Measurements from ENCODE around the gene C3orf20. TPM values are rescaled to one million over a fixed set of nuclear protein-coding genes. Genes with fewer than 3 reads are reported as not detected.
A peak's percentile ranks its signal among the peaks of the same experiment; 100 is the strongest.

Gene C3orf20
- total RNA-seq, 1 donor, result not detected

DNA sequence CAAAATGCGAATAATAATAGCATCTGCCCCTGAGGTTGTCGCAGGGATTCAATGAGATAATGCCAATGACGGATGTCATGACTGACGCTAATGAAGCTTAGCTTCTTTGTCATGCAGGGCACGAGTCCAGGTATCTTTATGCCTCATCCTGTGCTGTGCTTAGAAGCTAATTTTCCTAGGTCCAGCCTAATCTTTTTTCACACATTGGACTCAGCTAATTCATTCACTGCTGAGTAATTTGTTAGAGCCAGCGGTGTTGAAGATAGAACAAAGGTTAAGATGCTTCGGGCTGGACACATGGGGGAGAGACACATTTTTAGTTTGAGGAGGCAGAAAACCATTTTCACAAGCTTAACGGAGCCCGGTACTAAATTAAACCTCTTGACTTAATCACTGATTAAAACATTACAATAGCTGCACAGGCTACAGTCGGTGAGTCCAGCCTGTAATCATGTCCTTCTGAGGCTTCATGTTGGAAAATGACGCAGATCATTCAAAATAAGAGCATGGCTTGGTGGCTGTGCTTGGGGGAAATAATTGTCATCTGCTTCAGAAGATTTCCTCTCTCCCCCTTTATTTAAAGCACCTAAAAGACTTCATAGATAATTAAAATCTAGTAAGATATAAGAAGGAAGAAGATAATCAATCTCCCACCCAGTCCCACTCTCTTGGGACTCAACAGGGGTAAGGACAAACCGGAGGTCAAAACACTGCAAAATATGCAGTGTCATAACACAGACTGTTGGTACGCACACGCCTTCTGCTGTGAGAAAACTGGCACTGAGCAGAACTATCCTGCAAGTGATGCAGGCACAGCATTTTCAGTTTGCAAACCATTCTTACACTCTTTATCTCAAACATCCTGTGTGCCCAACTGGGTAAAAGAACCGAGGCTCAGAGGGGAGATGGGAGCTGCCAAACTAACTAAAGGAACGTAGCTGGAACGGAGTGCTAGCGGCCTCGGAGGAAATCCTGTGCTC, 26.7 kb upstream of the C3orf20 start:
- H3K4me3 ChIP-seq (ENCODE audit: low read depth, low read length), result no peak overlapping the region
- no peak for TF ChIP-seq CTCF (IDR thresholded peaks at IDR 0.05; ENCODE audit: insufficient read depth, low read length)

DNA sequence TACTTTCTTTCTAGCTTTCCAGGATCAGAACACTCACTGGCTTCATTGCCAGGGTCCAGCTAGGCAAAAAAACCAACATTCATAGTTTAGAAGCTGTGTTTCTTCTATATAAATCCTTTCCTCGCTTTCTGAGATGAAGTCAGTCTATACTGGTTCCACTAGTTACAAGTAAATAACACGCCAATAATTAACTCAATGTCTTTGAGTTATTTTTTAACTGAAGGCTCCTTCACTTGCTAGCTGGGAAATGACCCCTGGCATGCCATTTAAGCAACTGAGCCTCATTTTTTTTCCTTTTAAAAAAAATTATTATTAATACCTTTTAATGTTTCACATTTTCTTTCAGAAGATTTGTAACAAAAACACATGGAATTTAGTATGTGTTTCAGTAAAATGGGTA, 25.5 kb upstream of the C3orf20 start:
- no peak overlapping the region for H3K4me3 ChIP-seq (ENCODE audit: low read depth, low read length)
- no peak for TF ChIP-seq CTCF (IDR thresholded peaks at IDR 0.05; ENCODE audit: insufficient read depth, low read length)
- DNase-seq (ENCODE audit: low read depth), result no peak

More for the DNA sequence above, 26.7 kb upstream of the C3orf20 start:
- peak; percentile 25 for DNase-seq (ENCODE audit: low read depth)

DNA sequence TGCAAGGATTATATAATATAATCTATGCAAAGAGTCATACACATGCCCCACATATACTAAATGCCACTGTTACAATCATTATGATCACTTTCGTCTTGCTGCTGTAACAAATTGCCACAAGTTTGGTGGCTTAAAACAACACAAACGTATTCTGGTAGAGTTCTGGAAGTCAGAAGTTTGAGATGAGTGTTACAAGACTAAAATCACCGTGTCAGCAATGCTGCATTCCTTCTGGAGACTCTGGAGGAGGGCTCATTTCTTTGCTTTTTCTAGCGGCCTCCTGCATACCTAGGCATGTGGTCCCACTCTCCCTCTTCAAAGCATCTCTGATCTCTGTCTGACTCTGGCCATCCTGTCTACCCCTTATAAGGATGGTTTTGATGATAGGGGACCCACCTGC, 24.7 kb upstream of the C3orf20 start:
- DNase-seq (ENCODE audit: low read depth), result no peak
- no peak overlapping the region for H3K4me3 ChIP-seq (ENCODE audit: low read depth, low read length)
- no peak for TF ChIP-seq CTCF (IDR thresholded peaks at IDR 0.05; ENCODE audit: insufficient read depth, low read length)

DNA sequence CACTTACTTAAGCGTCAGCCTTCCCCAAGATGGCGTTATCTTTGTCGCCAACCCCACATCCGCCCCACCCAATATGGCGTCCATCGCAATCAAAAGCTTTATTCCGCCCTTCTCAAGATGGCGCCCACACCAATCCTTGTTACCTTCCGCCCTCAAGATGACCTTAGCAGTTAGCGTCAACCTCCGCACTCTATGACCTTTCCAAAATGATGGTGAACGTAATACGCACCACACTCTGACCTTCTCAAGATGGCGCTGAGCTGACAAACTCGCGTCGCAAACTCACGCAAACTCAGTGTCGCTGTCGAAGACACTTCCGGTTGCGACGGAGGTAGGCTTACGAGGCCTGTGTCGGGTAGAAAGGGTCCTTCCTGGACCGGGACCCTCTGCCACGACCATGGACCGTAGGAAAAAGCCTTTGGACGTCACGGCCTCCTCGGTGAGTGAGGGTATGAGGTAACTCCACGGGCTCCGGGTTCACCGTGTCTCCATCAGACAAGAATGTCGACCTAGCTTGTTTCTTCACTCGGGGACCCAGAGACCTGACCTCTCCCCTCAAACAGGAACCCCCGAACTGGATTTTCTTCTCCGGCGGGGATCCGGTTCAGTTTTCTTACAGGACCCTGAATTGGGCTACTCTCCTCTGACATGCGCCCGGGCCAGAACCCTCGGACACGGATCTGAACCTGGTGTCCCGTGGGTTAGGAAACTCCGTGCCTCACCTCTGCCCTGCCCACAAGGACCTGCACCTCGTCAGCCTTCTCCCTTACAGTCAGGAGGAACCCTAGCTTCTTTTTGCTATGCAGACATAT, 23.3 kb upstream of the C3orf20 start, which contains the start of gene CCDC174:
Gene CCDC174 (plus strand): TSS at position 323 of the 812 bp plus-strand sequence. CDS start 75 bp downstream, at position 398.
- peak; percentile 100 for DNase-seq (ENCODE audit: low read depth)
- peak within 1 kb of the TSS; percentile 98 for H3K4me3 ChIP-seq (ENCODE audit: low read depth, low read length)
- TF ChIP-seq CTCF (IDR thresholded peaks at IDR 0.05; ENCODE audit: insufficient read depth, low read length), result no peak

DNA sequence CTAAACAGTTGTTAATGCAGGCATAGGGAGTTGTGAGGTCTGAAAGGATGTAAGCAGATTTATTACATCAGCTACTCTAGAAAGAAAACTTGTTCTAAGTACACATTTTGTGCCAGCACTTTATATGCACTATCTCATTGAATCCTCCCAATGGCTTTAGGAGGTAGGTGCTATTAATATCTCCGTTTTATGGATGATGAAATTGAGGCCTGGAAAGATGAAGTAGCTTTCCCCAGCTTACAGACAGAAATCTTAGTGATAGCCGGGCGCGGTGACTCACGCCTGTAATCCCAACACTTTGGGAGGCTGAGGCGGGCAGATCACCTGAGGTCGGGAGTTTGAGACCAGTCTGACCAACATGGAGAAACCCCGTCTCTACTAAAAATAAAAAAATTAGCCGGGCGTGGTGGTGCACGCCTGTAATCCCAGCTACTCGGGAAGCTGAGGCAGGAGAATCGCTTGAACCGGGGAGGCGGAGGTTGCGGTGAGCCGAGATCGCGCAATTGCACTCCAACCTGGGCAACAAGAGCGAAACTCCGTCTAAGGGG, 22.5 kb upstream of the C3orf20 start:
- peak overlapping the region; percentile 98 for H3K4me3 ChIP-seq (ENCODE audit: low read depth, low read length)
- peak; percentile 50 for DNase-seq (ENCODE audit: low read depth)

GRCh38 chr3:14657579-14657978, 17.4 kb upstream of the C3orf20 start:
- TF ChIP-seq CTCF (IDR thresholded peaks at IDR 0.05; ENCODE audit: insufficient read depth, low read length), result no peak

More at GRCh38 chr3:14657579-14657978, 17.4 kb upstream of the C3orf20 start:
- no peak for DNase-seq (ENCODE audit: low read depth)
- H3K4me3 ChIP-seq (ENCODE audit: low read depth, low read length), result no peak overlapping the region

All from fibroblast of the aortic adventitia (primary cell).